Measurements from ENCODE around the gene OTUB2. TPM values are rescaled to one million over a fixed set of nuclear protein-coding genes. Genes with fewer than 3 reads are reported as not detected.

The OTUB2 gene
- total RNA-seq, 2 donors from 2014 or later, result 2.2 to 2.7 TPM

- Histone ChIP-seq H3K4me1 (peaks cover 9% of the 10 kb centered on the region), H3K4me3 (no peak overlapping the region), H3K27ac (no peak overlapping the region), H3K9me3 (no peaks in the 10 kb centered on the region), H3K9ac (ENCODE audit: low read depth in 2 of 2, low read length in 2 of 2) (no peak overlapping the region), H3K36me3 (peaks cover 15% of the 10 kb centered on the region), H3K27me3 (no peaks in the 10 kb centered on the region)
- DNase-seq, result no peak
- intact Hi-C loops (cut with DNase I), result no loop called here
- TF ChIP-seq CTCF (IDR thresholded peaks at IDR 0.05), result no peak
These were observed 28.3 kb downstream of the OTUB2 start for GRCh38 chr14:94054401-94054800.

- DNase-seq, result no peak
- no peak overlapping the region for H3K27ac ChIP-seq
- no peak overlapping the region for H3K4me3 ChIP-seq
- TF ChIP-seq CTCF (IDR thresholded peaks at IDR 0.05), result no peak
- H3K9ac ChIP-seq (ENCODE audit: low read depth in 2 of 2, low read length in 2 of 2), result no peak overlapping the region
- intact Hi-C loops (cut with DNase I), result no loop called here
- no peaks in the 10 kb centered on the region for H3K27me3 ChIP-seq
- no peaks in the 10 kb centered on the region for H3K9me3 ChIP-seq
- peaks cover 9% of the 10 kb centered on the region for H3K4me1 ChIP-seq
- H3K36me3 ChIP-seq, result peaks cover 13% of the 10 kb centered on the region
These were observed 28.8 kb downstream of the OTUB2 start for GRCh38 chr14:94054936-94055335.

GRCh38 chr14:94056579-94057308, 30.6 kb downstream of the OTUB2 start:
- intact Hi-C loops (cut with DNase I), result no loop called here
- no peak for DNase-seq
- no peak overlapping the region for H3K9ac ChIP-seq (ENCODE audit: low read depth in 2 of 2, low read length in 2 of 2)
- H3K9me3 ChIP-seq, result no peaks in the 10 kb centered on the region
- TF ChIP-seq CTCF (IDR thresholded peaks at IDR 0.05), result no peak
- no peak overlapping the region for H3K27ac ChIP-seq
- no peak overlapping the region for H3K4me3 ChIP-seq
- H3K4me1 ChIP-seq, result peaks cover 9% of the 10 kb centered on the region
- H3K36me3 ChIP-seq, result peaks cover 7% of the 10 kb centered on the region
- no peaks in the 10 kb centered on the region for H3K27me3 ChIP-seq

DNA sequence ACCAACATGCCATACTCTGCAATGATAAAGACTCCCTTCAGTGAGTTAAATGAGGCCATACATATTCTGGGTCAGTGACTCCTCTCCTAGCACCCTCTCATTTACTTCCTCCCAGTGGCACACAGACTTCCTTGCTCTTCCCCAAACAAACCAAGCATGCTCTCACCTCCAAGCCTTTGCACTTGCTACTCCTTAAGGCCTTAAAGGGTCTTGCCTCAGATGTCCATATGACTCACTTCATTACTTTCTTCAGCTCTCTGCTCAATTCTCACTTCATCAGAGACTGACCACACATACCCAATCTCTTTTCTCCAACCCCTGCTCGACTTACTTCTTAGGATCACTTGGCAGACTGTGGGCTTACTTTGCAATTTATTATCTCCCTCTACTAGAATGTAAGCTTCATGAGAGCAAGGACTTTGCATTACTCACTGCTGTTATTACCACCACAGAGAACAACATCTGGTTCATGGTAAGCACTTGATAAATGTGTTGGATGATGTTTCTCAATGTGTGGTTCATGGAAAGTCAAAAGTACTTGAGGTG, 32.1 kb downstream of the OTUB2 start:
- no peak overlapping the region for H3K9ac ChIP-seq (ENCODE audit: low read depth in 2 of 2, low read length in 2 of 2)
- peaks cover 14% of the 10 kb centered on the region for H3K36me3 ChIP-seq
- no peak overlapping the region for H3K27ac ChIP-seq
- intact Hi-C loops (cut with DNase I), result no loop called here
- no peak overlapping the region for H3K4me3 ChIP-seq
- peaks cover 9% of the 10 kb centered on the region for H3K4me1 ChIP-seq
- DNase-seq, result no peak
- no peaks in the 10 kb centered on the region for H3K27me3 ChIP-seq
- no peak for TF ChIP-seq CTCF (IDR thresholded peaks at IDR 0.05)
- no peaks in the 10 kb centered on the region for H3K9me3 ChIP-seq

GRCh38 chr14:94058674-94059138, 32.6 kb downstream of the OTUB2 start:
- Histone ChIP-seq H3K4me3 (no peak overlapping the region), H3K9ac (ENCODE audit: low read depth in 2 of 2, low read length in 2 of 2) (no peak overlapping the region), H3K36me3 (peaks cover 14% of the 10 kb centered on the region), H3K9me3 (no peaks in the 10 kb centered on the region), H3K27ac (no peak overlapping the region), H3K4me1 (peaks cover 9% of the 10 kb centered on the region), H3K27me3 (no peaks in the 10 kb centered on the region)
- TF ChIP-seq CTCF (IDR thresholded peaks at IDR 0.05), result no peak
- intact Hi-C loops (cut with DNase I), result no loop called here
- no peak for DNase-seq

Data from colonic mucosa (tissue), 4 donors.